ENCODE data around the gene SLC36A3.
"Not testable (repeated sequence)": the region's sequence is repeated elsewhere in the genome, so short reads cannot be mapped to it uniquely, and the experiment has no call there.

The SLC36A3 gene

DNA sequence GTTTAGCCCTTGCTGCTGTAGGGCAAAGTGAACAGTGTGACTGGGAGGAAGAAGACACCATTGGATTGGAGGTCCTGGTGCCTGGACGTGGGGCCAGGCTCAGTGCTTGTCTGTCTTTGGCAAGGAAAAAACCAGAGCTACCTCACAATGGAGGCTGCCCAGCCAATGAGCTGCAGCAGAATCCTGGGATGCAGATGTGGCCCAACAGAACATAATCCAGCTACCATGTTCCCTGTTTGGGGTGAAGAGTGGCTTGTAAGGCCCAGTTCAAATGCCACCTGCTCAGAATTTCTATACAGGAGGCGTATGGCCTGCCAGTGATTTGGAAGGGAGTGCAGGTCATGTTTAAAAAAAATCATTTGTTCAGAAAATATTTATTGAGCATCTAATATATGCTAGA lies at the start of gene SLC36A3:
TSS of gene SLC36A3 (minus strand) at position 101 of the 400 bp plus-strand sequence. CDS start 412 bp downstream, outside the sequence.
- no peak for DNase-seq (ENCODE audit: low spot score)

- DNase-seq (ENCODE audit: low spot score): no peak
Measured at GRCh38 chr5:151351671-151352070, 48.1 kb upstream of the SLC36A3 start.

DNA sequence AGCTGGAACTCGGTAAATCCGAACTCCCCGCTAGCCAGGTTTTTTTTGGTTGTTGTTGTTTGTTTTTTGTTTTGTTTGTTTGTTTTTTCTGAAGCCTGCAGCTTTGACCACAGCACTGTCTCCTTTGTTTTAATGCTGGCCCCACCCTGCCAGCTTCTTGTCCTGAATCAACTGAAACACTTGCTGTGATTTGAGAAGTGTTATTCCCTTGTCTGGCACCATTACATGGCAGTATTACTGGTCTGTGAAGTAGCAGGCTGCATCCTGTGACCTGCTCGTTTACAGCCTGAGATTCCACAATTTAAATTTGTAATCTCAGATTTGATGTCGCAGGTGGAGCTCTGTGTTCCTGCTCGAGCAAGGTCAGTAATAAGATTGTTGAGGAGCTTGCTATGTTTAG lies 45.2 kb upstream of the SLC36A3 start:
- DNase-seq (ENCODE audit: low spot score): no peak

DNA sequence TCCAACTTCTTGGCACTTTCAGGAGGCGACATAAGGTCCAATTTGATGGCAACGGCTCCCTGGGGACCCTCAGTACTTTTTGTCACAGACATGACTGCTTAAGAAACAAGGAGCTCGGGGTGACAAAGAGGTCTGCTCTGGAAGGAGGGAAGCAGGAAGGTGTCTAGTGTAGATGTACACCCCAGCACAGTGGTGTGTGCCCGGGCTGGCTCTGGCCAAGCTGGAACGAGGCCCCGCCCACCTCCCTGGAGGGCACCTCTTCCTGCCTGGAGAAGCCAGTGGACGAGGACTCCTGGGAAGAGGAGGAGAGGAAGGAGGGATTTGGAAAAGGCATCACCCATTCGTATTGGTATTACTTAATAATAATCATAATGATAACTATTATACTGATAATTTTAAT lies 43.8 kb upstream of the SLC36A3 start, which contains the start of gene SLC36A2:
TSS of gene SLC36A2 (minus strand) at position 191 of the 400 bp plus-strand sequence. CDS start at position 92, 99 bp downstream.
- no peak for DNase-seq (ENCODE audit: low spot score)

DNA sequence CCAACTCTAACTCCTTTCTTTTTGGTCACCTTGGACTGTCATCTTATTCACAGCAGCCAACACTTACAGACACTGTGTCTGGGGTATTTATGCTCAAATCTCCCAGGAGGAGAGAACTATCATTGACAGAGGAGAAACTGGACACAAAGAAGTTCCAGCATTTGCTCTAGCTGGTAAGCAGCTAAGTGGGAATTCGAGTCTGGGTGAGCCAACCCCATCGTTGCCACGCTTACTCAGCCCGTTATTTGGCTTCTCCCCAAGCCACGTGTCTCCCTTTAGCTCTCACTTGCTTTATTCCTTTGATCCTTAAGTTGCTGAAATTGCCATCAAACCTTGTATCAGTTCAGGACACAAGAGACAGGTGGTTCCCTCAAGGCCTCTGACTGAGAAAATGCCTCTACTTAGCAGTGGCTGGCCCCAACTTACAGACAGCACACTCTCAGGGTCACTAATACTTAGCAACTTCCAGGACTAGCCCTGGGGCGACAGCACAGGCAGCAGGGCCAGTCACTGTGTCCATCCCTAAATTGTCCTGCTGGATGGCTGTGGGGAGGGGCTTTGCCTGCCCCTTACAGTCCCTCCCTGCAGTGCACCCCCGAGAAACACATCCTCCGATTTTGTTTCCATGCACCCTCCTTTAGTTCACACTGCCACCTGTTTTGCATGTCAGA lies 42.4 kb upstream of the SLC36A3 start:
- no peak for DNase-seq (ENCODE audit: low spot score)

- no peak for DNase-seq (ENCODE audit: low spot score)
Measured at GRCh38 chr5:151345187-151345807, 41.7 kb upstream of the SLC36A3 start.

DNA sequence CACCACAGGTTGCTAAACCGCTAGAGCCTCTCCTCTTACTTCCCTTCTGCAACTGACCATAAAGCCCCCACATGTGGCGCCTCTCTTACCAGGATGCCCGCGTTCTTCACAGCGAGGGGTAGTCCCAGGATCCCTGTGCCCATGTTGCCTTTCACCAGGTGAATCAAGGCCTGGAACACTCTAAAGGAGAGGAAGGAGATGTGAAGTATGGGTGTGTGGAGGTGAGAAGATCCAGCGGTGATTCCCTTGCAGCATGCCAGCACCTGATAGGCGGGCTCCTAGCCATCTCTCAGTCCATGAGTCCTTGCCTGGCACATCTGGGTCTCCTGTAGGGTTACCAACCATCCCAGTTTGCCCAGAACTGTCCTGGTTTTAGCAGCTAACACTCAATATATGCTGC lies 40.5 kb upstream of the SLC36A3 start:
- no peak for DNase-seq (ENCODE audit: low spot score)

DNA sequence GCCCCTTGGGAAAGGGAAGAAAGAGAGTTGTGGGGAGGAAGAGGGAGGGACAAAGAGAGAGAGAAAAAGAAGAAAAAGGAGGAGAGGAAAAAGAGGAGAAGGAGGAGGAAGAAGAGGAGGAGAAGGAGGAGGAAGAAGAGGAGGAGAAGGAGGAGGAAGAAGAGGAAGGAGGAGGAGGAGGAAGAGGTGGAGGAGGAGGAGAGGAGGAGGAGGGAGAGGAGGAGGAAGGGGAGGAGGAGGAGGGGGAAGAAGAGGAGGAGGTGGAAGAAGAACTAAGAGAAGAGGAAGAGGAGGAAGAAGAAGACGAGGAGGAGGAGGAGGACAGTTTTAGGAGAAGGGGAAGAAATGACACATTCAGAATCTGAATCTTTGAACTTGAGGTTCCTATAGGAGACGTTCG lies 36.4 kb upstream of the SLC36A3 start:
- DNase-seq (ENCODE audit: low spot score): no peak

GRCh38 chr5:151338734-151339133 lies 35.2 kb upstream of the SLC36A3 start:
- no peak for DNase-seq (ENCODE audit: low spot score)

GRCh38 chr5:151332857-151333256 lies 29.3 kb upstream of the SLC36A3 start:
- no peak for DNase-seq (ENCODE audit: low spot score)

DNA sequence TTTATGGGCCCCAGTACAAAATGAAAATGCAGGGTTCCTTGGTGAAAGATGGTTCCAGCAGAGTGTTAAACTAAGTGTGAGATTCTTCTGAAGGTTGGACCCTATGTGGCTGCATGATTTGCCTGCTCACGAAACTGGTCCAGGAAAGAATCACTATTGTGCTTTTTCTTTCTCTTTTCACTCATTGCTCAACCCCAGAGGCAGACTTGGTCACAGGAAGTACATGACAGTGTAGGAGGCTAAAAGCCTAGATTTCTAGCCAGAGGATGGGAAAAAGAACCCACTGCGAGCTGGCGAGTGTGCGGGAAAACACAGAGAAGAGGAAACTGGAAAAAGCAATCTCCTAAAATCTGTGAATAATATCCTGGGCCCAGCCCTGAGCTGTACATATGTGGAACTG lies 25.2 kb upstream of the SLC36A3 start:
- DNase-seq (ENCODE audit: low spot score): no peak

- DNase-seq (ENCODE audit: low spot score): no peak
Measured at GRCh38 chr5:151327585-151327984, 24.0 kb upstream of the SLC36A3 start.

GRCh38 chr5:151326266-151326665 lies 22.7 kb upstream of the SLC36A3 start:
- DNase-seq (ENCODE audit: low spot score): no peak

DNA sequence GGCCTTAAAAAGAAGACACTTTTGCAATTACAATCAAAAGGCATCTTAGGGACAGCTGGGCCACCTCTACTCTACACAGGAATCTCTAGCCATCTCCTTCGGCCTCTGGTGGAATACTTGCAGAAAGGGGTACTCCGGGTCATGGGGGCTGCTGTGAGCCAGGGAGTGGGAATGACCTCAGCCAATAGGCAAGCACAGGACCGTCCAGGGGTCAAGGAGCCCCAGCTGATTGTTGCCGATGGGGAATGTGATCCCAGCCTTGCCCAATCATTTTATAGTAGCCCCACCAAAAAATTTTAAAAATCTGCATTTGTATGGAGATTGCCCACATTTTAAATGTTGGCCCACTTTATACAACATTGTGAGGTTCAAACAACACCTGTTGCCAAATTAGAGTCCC lies 16.9 kb upstream of the SLC36A3 start:
- DNase-seq (ENCODE audit: low spot score): no peak

- DNase-seq (ENCODE audit: low spot score): no peak
Measured at GRCh38 chr5:151318850-151319732, 15.5 kb upstream of the SLC36A3 start.

GRCh38 chr5:151317871-151318270 lies 14.3 kb upstream of the SLC36A3 start:
- no peak for DNase-seq (ENCODE audit: low spot score)

DNA sequence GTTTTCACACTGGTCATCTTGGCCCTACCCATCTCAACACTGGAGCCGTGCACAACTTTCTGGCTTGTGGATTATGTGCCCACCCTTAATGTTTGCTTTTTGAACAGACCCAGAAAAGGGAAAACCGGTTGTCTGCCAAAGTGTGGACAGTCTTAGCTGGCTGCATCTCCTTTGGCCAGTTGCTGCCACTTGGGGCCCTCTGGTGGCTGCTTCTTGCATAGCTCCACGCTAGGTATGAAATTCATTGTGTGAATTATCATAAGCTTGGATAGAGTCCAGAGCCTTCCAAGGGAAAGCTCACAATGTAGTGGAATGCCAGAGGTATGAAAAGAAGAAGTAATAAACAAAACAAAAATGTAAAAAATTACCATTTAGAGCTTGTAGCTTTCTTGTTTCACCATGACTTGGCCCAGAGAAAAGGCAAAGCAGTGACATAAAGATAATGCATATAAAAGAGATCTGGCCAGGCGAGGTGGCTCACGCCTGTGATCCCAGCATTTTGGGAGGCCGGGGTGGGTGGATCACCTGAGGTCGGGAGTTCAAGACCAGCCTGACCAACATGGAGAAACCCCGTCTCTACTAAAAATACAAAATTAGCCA lies 12.5 kb upstream of the SLC36A3 start:
- peak; percentile 48 for DNase-seq (ENCODE audit: low spot score)

GRCh38 chr5:151313357-151313756 lies 9.8 kb upstream of the SLC36A3 start:
- no peak for DNase-seq (ENCODE audit: low spot score)

- no peak for DNase-seq (ENCODE audit: low spot score)
Measured at GRCh38 chr5:151312756-151313324, 9.3 kb upstream of the SLC36A3 start.

GRCh38 chr5:151310932-151311331 lies 7.4 kb upstream of the SLC36A3 start:
- no peak for DNase-seq (ENCODE audit: low spot score)

- DNase-seq (ENCODE audit: low spot score): not testable (repeated sequence)
Measured at GRCh38 chr5:151309821-151310220, 6.3 kb upstream of the SLC36A3 start.

DNA sequence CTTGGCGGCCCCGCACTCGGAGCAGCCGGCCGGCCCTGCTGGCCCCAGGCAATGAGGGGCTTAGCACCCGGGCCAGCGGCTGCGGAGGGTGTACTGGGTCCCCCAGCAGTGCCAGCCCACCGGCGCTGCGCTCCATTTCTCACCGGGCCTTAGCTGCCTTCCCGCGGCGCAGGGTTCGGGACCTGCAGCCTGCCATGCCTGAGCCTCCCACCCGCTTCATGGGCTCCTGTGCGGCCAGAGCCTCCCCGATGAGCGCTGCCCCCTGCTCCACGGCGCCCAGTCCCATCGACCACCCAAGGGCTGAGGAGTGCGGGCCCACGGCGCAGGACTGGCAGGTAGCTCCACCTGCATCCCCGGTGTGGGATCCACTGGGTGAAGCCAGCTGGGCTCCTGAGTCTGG lies 5.7 kb upstream of the SLC36A3 start:
- not testable (repeated sequence) for DNase-seq (ENCODE audit: low spot score)

All from CD4-positive, alpha-beta T cell treated with Interleukin-2 at 100 ng/mL for 4 hours (primary cell).